HG02981 (cell line): ENCODE results near the gene NR1H3.
A peak's percentile ranks its signal among the peaks of the same experiment; 100 is the strongest.

Source experiments
- ATAC-seq: cut with Tn5 transposase; IDR thresholded peaks from one replicate; pipeline ENCODE4 v1.9.1; 2021; ENCODE audit warnings: mild to moderate bottlenecking, moderate library complexity; ENCODE audit not compliant: unreplicated experiment

The NR1H3 gene

GRCh38 chr11:47269002-47269828 is 11.4 kb downstream of the NR1H3 start:
- peak; percentile 47 for ATAC-seq

GRCh38 chr11:47269829-47270305 is 12.1 kb downstream of the NR1H3 start, which contains the start of gene MADD:
TSS of gene MADD (plus strand) at chr11:47270133.
- peak; percentile 66 for ATAC-seq

GRCh38 chr11:47270331-47271271 is 12.8 kb downstream of the NR1H3 start:
- no peak for ATAC-seq

DNA sequence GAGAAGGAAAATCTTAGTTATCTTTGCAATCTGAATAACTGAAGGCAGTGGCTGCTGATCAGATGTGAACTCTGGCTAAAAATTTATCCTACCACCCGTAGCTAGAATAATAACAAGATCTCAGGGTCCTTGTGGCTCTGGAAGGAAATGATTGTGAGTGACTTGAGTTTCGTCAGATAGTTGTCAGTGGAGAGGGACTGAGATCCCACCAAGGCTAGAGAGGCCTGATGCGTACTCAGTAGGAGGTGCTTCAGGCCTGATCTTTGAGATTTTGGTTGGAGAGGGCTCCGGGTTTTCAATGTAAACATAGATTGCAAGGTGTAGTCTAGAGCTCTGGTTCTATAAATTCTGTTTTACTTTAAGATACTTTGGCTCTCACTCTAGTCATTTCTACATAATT is 13.5 kb downstream of the NR1H3 start:
- ATAC-seq, result no peak

- ATAC-seq, result no peak
Observed at GRCh38 chr11:47271961-47272661, 14.3 kb downstream of the NR1H3 start.

- no peak for ATAC-seq
Observed at GRCh38 chr11:47272706-47273105, 14.9 kb downstream of the NR1H3 start.

DNA sequence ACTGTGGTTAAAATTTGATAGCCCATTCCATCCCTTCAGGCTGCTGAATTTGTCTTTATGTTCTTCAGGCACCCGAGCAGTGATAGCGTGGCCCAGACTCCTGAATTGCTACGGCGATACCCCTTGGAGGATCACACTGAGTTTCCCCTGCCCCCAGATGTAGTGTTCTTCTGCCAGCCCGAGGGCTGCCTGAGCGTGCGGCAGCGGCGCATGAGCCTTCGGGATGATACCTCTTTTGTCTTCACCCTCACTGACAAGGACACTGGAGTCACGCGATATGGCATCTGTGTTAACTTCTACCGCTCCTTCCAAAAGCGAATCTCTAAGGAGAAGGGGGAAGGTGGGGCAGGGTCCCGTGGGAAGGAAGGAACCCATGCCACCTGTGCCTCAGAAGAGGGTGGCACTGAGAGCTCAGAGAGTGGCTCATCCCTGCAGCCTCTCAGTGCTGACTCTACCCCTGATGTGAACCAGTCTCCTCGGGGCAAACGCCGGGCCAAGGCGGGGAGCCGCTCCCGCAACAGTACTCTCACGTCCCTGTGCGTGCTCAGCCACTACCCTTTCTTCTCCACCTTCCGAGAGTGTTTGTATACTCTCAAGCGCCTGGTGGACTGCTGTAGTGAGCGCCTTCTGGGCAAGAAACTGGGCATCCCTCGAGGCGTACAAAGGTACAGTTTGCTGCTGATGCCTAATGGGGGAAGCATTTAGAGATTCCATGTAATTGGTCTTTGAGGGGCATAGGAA is 16.9 kb downstream of the NR1H3 start:
- no peak for ATAC-seq

DNA sequence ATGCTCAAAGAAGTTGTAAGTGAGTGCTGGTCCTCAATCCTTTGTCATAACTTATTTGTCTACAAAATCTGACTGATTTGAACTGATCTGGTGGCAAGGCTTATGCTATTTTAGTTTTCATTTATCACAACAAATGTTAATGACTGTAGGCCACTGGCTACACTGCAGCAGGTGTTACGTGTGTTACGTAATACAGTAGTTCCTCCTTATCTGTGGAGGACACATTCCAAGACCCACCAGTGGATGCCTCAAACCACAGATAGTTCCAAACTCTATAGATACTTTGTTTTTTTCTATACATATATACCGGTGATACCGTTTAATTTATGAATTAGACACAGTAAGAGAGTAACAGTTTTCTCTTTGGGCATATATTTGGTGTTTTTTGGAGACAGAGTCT is 19.1 kb downstream of the NR1H3 start:
- no peak for ATAC-seq

GRCh38 chr11:47278058-47278457 is 20.3 kb downstream of the NR1H3 start:
- no peak for ATAC-seq

- no peak for ATAC-seq
Observed at GRCh38 chr11:47278769-47279168, 21.0 kb downstream of the NR1H3 start.

DNA sequence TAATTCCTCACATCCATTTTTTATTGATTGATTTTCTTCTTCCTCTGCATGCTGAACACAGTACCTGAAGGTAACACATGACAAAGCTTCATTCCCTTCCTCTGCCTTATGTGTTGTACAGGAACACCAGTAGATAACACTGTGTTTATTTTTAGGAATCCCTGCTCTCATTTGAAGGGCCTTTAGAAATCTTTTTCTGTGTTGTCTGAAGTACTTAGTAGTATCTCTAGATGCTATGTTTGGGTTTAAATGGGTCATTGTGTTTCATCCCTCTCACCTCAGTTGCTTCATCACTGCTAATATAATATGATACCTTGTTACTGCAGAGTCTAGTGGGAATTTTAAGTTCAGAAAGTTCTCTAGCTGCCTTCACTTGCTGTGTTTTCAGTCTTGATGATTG is 22.3 kb downstream of the NR1H3 start:
- ATAC-seq, result no peak

DNA sequence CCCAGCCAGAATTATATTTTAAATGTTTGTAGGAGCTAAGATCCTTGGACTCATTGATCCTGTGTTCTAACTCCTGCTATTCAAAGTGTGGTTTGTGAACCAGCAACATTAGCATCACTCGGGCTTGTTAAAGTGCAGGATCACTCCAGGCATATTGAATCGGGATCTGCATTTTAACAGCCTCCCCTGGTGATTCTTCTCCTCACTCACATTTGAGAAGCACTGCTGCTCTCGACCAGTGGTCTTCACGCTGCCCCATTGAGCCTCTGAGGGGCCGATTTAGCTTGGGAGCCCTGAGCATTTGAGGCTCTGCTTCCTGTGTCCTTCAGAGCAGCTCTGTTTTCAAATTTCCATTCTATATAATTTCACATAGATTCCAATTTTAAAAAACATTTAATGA is 23.1 kb downstream of the NR1H3 start:
- no peak for ATAC-seq

GRCh38 chr11:47282462-47282861 is 24.7 kb downstream of the NR1H3 start:
- ATAC-seq, result no peak

DNA sequence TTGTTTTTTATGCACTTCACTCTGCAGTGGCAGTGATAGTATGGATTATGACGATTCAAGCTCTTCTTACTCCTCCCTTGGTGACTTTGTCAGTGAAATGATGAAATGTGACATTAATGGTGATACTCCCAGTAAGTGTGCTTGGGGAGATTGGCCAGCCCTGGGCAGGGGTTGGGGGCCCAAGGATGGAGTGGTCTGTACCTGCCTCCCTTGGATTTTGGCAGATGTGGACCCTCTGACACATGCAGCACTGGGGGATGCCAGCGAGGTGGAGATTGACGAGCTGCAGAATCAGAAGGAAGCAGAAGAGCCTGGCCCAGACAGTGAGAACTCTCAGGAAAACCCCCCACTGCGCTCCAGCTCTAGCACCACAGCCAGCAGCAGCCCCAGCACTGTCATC is 26.4 kb downstream of the NR1H3 start:
- no peak for ATAC-seq

DNA sequence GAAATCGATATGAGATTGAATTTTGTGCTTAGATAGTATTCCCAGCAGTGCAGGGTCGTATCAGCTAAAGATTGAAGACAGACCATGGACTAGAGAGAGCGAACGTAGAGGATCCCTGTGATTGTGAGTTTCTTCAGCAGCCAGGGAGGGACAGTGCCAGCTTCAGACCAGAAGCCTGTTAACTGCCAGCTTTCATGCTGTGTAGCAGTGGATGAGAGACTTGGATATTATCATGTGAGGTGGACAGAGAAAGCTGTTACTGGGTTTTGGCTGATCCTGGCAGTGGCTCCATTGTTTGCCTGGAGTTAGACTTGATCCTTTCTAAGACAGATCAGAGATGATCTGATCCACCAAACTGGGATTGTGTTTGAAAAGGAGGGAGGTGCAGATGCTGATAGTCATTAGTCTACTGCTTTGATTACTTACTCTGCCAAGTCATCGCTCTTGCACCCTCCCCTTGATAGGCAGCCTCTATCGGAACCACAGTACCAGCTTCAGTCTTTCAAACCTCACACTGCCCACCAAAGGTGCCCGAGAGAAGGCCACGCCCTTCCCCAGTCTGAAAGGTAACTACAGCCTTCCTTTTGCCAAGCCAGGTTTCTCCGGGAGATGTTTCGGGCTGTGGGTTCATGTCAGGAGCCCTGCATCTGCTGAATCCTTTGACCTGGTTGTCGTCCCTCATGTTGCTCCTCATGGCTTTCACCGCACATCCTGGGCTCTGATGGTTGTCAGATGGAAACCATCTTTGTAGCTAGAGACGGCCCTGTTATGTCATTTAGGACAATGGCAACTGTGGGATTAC is 28.4 kb downstream of the NR1H3 start:
- no peak for ATAC-seq

DNA sequence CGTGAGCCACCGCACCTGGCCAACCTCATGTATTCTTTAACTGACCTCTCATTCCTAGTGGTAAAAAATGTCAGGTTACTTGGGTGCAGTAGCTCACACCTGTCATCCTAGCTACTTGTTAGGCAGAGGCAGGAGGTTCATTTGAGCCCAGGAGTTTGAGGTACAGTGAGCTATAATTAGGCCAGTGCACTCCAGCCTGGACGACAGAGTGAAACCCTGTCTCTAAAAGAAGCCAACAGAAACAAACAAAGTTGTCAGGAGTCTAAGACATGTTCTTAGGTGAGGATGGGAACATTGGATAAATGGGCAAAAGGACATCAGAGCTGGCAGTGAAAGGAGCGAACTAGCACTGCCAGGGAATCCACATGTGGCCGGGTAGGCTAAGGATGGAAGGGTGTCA is 30.3 kb downstream of the NR1H3 start:
- ATAC-seq, result no peak

- ATAC-seq, result no peak
Observed at GRCh38 chr11:47289856-47290255, 32.1 kb downstream of the NR1H3 start.

DNA sequence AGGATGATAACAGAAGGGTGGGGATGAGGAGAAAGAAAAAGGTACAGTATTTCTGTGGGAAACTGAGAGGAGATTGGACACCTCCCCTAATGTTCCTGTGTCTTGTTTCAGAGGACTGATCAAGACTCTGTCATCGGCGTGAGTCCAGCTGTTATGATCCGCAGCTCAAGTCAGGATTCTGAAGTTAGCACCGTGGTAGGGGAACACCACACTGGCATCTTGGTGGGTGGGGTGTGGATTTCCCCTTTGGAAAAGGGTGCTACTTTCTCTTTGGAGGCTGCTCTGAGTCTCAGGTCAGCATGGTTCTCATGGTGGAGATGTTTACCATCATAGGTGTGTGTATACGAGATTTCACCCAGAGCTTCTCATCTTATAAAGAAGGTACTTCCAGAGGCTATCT is 37.6 kb downstream of the NR1H3 start:
- no peak for ATAC-seq

- no peak for ATAC-seq
Observed at GRCh38 chr11:47296045-47296444, 38.2 kb downstream of the NR1H3 start.

DNA sequence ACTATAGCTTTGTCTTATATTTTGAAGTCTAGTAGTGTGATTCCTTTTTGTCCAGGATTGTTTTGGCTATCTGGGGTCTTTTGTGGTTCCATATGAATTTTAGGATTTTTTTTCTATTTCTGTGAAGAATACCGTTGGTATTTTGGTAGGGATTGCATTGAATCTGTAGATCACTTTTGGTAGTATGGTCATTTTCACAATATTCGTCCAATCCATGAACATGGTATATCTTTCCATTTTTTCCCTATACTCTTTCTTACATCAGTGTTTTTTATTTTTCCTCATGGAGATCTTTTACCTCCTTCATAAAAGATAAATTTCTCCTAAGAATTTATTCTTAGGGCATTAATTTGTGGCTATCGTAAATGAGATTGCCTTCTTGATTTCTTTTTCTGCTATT is 41.3 kb downstream of the NR1H3 start:
- ATAC-seq, result no peak
